T-helper 2 cell treated with Interferon-gamma antibody and Interleukin-4, amounts not matched to agents 100 ng/mL and 5 ng/mL, for 36 hours (primary cell): Measurements from ENCODE around the gene HMCN2. TPM values are rescaled to one million over a fixed set of nuclear protein-coding genes. Genes with fewer than 3 reads are reported as not detected.

Experiments
- intact Hi-C: fragments of 100-400 bp; cut with micrococcal nuclease; formaldehyde crosslinking; loops from one replicate; pipeline ENCODE4 v1.15.1; 2023
- total RNA-seq: library from RNA; stranded (reverse); gene quantifications from 2 replicates; pipeline ENCODE4 v1.2.3, GENCODE V29; 2022

Gene HMCN2
- total RNA-seq, 1 donor from 2014 or later: not detected

- intact Hi-C loops: no loop called here
Measured at GRCh38 chr9:130462685-130463540, 197.4 kb downstream of the HMCN2 start.

- intact Hi-C loops: no loop called here
Measured at GRCh38 chr9:130463763-130464745, 198.5 kb downstream of the HMCN2 start.

GRCh38 chr9:130465383-130466096, 200.0 kb downstream of the HMCN2 start:
- intact Hi-C loops: no loop called here

- intact Hi-C loops: no loop called here
Measured at GRCh38 chr9:130466537-130467217, 201.1 kb downstream of the HMCN2 start.

GRCh38 chr9:130467316-130467715, 201.8 kb downstream of the HMCN2 start:
- intact Hi-C loops: no loop called here

GRCh38 chr9:130468566-130468965, 203.0 kb downstream of the HMCN2 start:
- intact Hi-C loops: no loop called here

- intact Hi-C loops: no loop called here
Measured at GRCh38 chr9:130470269-130470668, 204.7 kb downstream of the HMCN2 start.

GRCh38 chr9:130470950-130471349, 205.4 kb downstream of the HMCN2 start:
- intact Hi-C loops: no loop called here

GRCh38 chr9:130471411-130472183, 206.0 kb downstream of the HMCN2 start:
- intact Hi-C loops: no loop called here

- intact Hi-C loops: no loop called here
Measured at GRCh38 chr9:130472184-130472705, 206.7 kb downstream of the HMCN2 start.

- intact Hi-C loops: no loop called here
Measured at GRCh38 chr9:130473009-130473408, 207.4 kb downstream of the HMCN2 start.

GRCh38 chr9:130473566-130473965, 208.0 kb downstream of the HMCN2 start:
- intact Hi-C loops: no loop called here

- intact Hi-C loops: no loop called here
Measured at GRCh38 chr9:130474106-130474505, 208.5 kb downstream of the HMCN2 start.

GRCh38 chr9:130476151-130476730, 210.7 kb downstream of the HMCN2 start:
- intact Hi-C loops: no loop called here

GRCh38 chr9:130477564-130477963, 212.0 kb downstream of the HMCN2 start:
- intact Hi-C loops: no loop called here

- intact Hi-C loops: no loop called here
Measured at GRCh38 chr9:130478152-130478551, 212.6 kb downstream of the HMCN2 start.

- intact Hi-C loops: no loop called here
Measured at GRCh38 chr9:130478736-130479575, 213.4 kb downstream of the HMCN2 start.

GRCh38 chr9:130479587-130479986, 214.0 kb downstream of the HMCN2 start:
- intact Hi-C loops: no loop called here
